ENCODE results near the gene ITIH4.

Gene ITIH4

GRCh38 chr3:52848617-52849016 is 18.1 kb upstream of the ITIH4 start:
- DNase-seq (ENCODE audit: low spot score): peak; percentile 64

- no peak for DNase-seq (ENCODE audit: low spot score)
These were observed 17.3 kb upstream of the ITIH4 start for GRCh38 chr3:52847726-52848125.

GRCh38 chr3:52847241-52847640 is 16.8 kb upstream of the ITIH4 start:
- DNase-seq (ENCODE audit: low spot score): no peak

- no peak for DNase-seq (ENCODE audit: low spot score)
These were observed 16.0 kb upstream of the ITIH4 start for GRCh38 chr3:52846432-52846965.

GRCh38 chr3:52845691-52846431 is 15.4 kb upstream of the ITIH4 start:
- peak; percentile 56 for DNase-seq (ENCODE audit: low spot score)

GRCh38 chr3:52845157-52845556 is 14.7 kb upstream of the ITIH4 start:
- DNase-seq (ENCODE audit: low spot score): peak; percentile 56

- DNase-seq (ENCODE audit: low spot score): no peak
These were observed 14.0 kb upstream of the ITIH4 start for GRCh38 chr3:52844290-52844975.

- DNase-seq (ENCODE audit: low spot score): no peak
These were observed 13.4 kb upstream of the ITIH4 start for GRCh38 chr3:52843881-52844280.

GRCh38 chr3:52843108-52843865 is 12.8 kb upstream of the ITIH4 start:
- DNase-seq (ENCODE audit: low spot score): no peak

- DNase-seq (ENCODE audit: low spot score): no peak
These were observed 12.0 kb upstream of the ITIH4 start for GRCh38 chr3:52842424-52842823.

GRCh38 chr3:52841981-52842340 is 11.5 kb upstream of the ITIH4 start:
- DNase-seq (ENCODE audit: low spot score): no peak

GRCh38 chr3:52841211-52841980 is 10.9 kb upstream of the ITIH4 start:
- DNase-seq (ENCODE audit: low spot score): no peak

GRCh38 chr3:52839892-52840545 is 9.5 kb upstream of the ITIH4 start:
- no peak for DNase-seq (ENCODE audit: low spot score)

GRCh38 chr3:52839268-52839575 is 8.8 kb upstream of the ITIH4 start:
- DNase-seq (ENCODE audit: low spot score): no peak

GRCh38 chr3:52838561-52839267 is 8.2 kb upstream of the ITIH4 start:
- DNase-seq (ENCODE audit: low spot score): no peak

- DNase-seq (ENCODE audit: low spot score): no peak
These were observed 6.5 kb upstream of the ITIH4 start for GRCh38 chr3:52836986-52837385.

GRCh38 chr3:52836471-52836845 is 6.0 kb upstream of the ITIH4 start:
- no peak for DNase-seq (ENCODE audit: low spot score)

GRCh38 chr3:52835766-52836470 is 5.4 kb upstream of the ITIH4 start:
- no peak for DNase-seq (ENCODE audit: low spot score)

- no peak for DNase-seq (ENCODE audit: low spot score)
These were observed 4.5 kb upstream of the ITIH4 start, which contains the start of gene MUSTN1 for GRCh38 chr3:52834871-52835501. Gene MUSTN1, minus strand, starts transcription at chr3:52835019. Its CDS starts 71 bp downstream, at chr3:52834948.

- no peak for DNase-seq (ENCODE audit: low spot score)
These were observed 2.7 kb upstream of the ITIH4 start for GRCh38 chr3:52833202-52833601.

Measured in GM03348 (cell line).